C4-2B (cell line): ENCODE data around the gene PIK3AP1.

Source experiments
- ZFX ChIP-seq: fragments of 450-650 bp; IDR thresholded peaks from 2 replicates; pipeline ENCODE4 v1.6.1; 2017
- TF ChIP-seq, protein P1 (sequence below): fragments of 450-650 bp; conservative IDR thresholded peaks from 2 replicates; pipeline ENCODE4 v1.5.1; 2017; ENCODE audit warnings: mild to moderate bottlenecking

DNA sequence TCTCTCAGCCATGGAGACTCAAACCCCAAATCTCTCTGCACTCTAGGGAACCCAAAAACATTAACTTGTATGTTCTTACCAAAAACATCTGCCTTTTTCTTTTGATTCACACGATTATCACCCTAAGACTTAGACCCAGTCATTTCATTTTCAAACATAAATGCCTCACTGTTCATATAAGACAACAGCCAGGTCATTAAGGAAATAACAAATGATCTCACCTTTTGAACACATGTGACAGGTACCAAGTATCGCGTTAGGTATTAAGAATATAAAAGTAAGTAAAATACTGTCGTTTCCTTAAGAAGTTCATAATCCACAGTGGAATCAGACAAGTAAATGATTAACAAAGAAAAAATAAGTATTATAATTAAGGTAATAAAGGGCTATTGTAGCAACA, 142.3 kb downstream of the PIK3AP1 start:
- TF ChIP-seq, protein P1, sequence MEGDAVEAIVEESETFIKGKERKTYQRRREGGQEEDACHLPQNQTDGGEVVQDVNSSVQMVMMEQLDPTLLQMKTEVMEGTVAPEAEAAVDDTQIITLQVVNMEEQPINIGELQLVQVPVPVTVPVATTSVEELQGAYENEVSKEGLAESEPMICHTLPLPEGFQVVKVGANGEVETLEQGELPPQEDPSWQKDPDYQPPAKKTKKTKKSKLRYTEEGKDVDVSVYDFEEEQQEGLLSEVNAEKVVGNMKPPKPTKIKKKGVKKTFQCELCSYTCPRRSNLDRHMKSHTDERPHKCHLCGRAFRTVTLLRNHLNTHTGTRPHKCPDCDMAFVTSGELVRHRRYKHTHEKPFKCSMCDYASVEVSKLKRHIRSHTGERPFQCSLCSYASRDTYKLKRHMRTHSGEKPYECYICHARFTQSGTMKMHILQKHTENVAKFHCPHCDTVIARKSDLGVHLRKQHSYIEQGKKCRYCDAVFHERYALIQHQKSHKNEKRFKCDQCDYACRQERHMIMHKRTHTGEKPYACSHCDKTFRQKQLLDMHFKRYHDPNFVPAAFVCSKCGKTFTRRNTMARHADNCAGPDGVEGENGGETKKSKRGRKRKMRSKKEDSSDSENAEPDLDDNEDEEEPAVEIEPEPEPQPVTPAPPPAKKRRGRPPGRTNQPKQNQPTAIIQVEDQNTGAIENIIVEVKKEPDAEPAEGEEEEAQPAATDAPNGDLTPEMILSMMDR, result no peak
- TF ChIP-seq ZFX, result no peak
